Measurements from ENCODE around the gene TBC1D1.

Gene TBC1D1

DNA sequence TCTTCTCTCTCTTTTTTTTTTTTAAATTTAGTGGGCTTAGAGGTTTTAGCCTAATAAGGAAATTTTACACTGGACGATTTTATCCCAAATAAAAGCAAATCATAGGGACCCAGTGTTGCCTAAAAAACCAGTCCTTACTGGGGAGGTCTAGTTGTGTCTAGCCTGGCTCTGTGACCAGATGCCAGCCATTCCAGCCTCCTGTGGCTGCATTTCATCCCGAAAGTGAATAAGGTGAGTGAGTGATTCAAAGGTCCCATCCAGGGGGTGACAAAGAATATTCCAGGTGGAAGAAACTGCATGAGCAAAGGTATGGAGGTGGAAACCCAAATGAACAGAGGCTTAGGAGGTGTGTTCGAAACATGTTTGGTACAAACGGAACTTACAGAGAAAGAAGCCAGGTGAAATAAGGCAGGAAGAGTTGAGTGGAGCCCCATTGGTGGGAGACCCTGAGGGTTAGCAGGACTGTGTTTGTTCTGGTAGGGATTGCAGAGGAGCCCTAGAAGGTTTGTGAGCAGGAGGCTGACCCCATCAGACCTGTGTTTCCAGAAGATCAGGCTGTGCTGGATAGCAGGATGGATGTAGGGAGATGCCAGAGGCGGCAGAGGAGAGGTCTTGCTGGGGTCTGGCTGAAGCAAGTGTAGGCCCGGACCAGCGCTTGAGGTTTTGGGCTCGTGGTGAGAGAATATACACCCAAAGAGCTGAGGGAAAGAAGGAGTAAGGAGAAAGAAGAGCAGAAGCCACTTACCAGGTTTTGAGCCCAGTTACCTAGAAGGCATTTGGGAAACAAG, 100.9 kb downstream of the TBC1D1 start:
- TF ChIP-seq EZH2 (IDR thresholded peaks at IDR 0.05; ENCODE audit: borderline replicate concordance, low read length), result no peak
- TF ChIP-seq, protein P1, sequence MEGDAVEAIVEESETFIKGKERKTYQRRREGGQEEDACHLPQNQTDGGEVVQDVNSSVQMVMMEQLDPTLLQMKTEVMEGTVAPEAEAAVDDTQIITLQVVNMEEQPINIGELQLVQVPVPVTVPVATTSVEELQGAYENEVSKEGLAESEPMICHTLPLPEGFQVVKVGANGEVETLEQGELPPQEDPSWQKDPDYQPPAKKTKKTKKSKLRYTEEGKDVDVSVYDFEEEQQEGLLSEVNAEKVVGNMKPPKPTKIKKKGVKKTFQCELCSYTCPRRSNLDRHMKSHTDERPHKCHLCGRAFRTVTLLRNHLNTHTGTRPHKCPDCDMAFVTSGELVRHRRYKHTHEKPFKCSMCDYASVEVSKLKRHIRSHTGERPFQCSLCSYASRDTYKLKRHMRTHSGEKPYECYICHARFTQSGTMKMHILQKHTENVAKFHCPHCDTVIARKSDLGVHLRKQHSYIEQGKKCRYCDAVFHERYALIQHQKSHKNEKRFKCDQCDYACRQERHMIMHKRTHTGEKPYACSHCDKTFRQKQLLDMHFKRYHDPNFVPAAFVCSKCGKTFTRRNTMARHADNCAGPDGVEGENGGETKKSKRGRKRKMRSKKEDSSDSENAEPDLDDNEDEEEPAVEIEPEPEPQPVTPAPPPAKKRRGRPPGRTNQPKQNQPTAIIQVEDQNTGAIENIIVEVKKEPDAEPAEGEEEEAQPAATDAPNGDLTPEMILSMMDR (IDR thresholded peaks at IDR 0.05; ENCODE audit: low read length), result no peak
- H3K27ac ChIP-seq (ENCODE audit: low read depth, low read length, poor library complexity, severe bottlenecking), result peak overlapping the region; percentile 100
- H3K4me2 ChIP-seq (ENCODE audit: low read length), result peak overlapping the region; percentile 68
- peaks cover 74% of the 10 kb centered on the region for H3K79me2 ChIP-seq (ENCODE audit: insufficient read depth, low read length)
- H3K9me2 ChIP-seq (ENCODE audit: low read depth, low read length), result no peaks in the 10 kb centered on the region
- H3K4me3 ChIP-seq (ENCODE audit: low read depth, low read length, poor library complexity, severe bottlenecking), result peak overlapping the region; percentile 28
- no peaks in the 10 kb centered on the region for H3K9me3 ChIP-seq (ENCODE audit: low read length)
- peak overlapping the region; percentile 63 for H3K9ac ChIP-seq (ENCODE audit: low read length)
- no peak overlapping the region for H2AFZ ChIP-seq (ENCODE audit: low read length)
- H3F3A ChIP-seq (ENCODE audit: insufficient read depth, low read length), result 0 out of 2 replicates have a peak, but pooled peaks cover 9% of the 10 kb centered on the region
- peaks cover 37% of the 10 kb centered on the region for H3K36me3 ChIP-seq (ENCODE audit: insufficient read depth, low read length)
- H3K4me1 ChIP-seq (ENCODE audit: insufficient read depth, low read length, severe bottlenecking), result peaks cover 96% of the 10 kb centered on the region
- H3K27me3 ChIP-seq (ENCODE audit: insufficient read depth, low read length), result no peaks in the 10 kb centered on the region
- no peaks in the 10 kb centered on the region for H4K20me1 ChIP-seq (ENCODE audit: insufficient read depth, low read length)

DNA sequence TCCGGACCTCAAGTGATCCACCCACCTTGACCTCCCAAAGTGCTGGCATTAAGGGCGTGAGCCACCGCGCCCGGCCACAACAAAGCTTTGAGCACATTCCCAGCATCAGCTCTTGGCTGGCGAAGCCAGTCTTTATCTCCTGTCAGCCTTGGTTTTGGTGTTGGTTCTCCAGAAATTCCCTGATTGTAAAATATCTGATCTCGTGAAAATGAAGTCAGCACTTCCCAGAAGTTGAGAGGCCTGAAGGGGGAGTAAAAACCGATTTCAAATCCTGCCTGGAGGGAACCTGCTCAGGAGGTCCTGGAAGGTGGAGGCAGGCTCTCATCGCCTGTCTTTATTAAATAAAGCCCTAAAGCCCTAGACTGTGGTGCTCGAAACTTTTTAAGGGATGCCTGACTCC, 102.9 kb downstream of the TBC1D1 start:
- Histone ChIP-seq H3K79me2 (ENCODE audit: insufficient read depth, low read length) (peaks cover 76% of the 10 kb centered on the region), H3K4me2 (ENCODE audit: low read length) (peak overlapping the region; percentile 64)

DNA sequence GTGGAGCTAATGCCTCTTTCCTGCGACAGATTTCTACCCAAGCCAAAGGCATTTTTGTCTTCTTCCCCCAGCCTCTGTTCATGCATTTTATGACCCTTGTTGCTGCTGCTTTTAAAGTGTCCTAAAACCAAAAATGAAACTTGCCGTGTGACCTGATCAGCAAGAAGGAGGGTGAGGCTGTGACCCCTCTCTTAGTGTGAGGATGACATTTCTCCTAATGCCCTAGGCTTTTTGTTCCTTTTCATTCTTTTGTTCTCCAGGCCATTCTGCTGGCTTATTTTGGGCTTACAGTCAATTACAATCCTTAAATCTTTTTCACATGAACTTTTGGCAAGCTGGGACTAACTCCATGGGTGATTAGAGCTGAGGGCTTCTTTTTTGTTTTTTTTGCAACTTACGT, 103.7 kb downstream of the TBC1D1 start:
- H4K20me1 ChIP-seq (ENCODE audit: insufficient read depth, low read length), result no peaks in the 10 kb centered on the region
- peak overlapping the region; percentile 57 for H3K9ac ChIP-seq (ENCODE audit: low read length)
- H3K27ac ChIP-seq (ENCODE audit: low read depth, low read length, poor library complexity, severe bottlenecking), result peak overlapping the region; percentile 91
- TF ChIP-seq, protein P1 (IDR thresholded peaks at IDR 0.05; ENCODE audit: low read length), result no peak
- no peak for TF ChIP-seq EZH2 (IDR thresholded peaks at IDR 0.05; ENCODE audit: borderline replicate concordance, low read length)
- H3F3A ChIP-seq (ENCODE audit: insufficient read depth, low read length), result no peaks in the 10 kb centered on the region
- no peaks in the 10 kb centered on the region for H3K27me3 ChIP-seq (ENCODE audit: insufficient read depth, low read length)
- no peaks in the 10 kb centered on the region for H3K9me2 ChIP-seq (ENCODE audit: low read depth, low read length)
- no peak overlapping the region for H2AFZ ChIP-seq (ENCODE audit: low read length)
- peak overlapping the region; percentile 35 for H3K4me3 ChIP-seq (ENCODE audit: low read depth, low read length, poor library complexity, severe bottlenecking)
- peaks cover 96% of the 10 kb centered on the region for H3K4me1 ChIP-seq (ENCODE audit: insufficient read depth, low read length, severe bottlenecking)
- no peaks in the 10 kb centered on the region for H3K9me3 ChIP-seq (ENCODE audit: low read length)
- H3K36me3 ChIP-seq (ENCODE audit: insufficient read depth, low read length), result peaks cover 18% of the 10 kb centered on the region
- H3K79me2 ChIP-seq (ENCODE audit: insufficient read depth, low read length), result peaks cover 84% of the 10 kb centered on the region
- peak overlapping the region; percentile 64 for H3K4me2 ChIP-seq (ENCODE audit: low read length)

More for the DNA sequence above, 102.9 kb downstream of the TBC1D1 start:
- H3K9me3 ChIP-seq (ENCODE audit: low read length), result no peaks in the 10 kb centered on the region
- H3K4me1 ChIP-seq (ENCODE audit: insufficient read depth, low read length, severe bottlenecking), result peaks cover 96% of the 10 kb centered on the region
- H3K9me2 ChIP-seq (ENCODE audit: low read depth, low read length), result no peaks in the 10 kb centered on the region
- H3F3A ChIP-seq (ENCODE audit: insufficient read depth, low read length), result 0 out of 2 replicates have a peak, but pooled peaks cover 4% of the 10 kb centered on the region
- peak overlapping the region; percentile 35 for H3K4me3 ChIP-seq (ENCODE audit: low read depth, low read length, poor library complexity, severe bottlenecking)
- peaks cover 23% of the 10 kb centered on the region for H3K36me3 ChIP-seq (ENCODE audit: insufficient read depth, low read length)
- no peaks in the 10 kb centered on the region for H4K20me1 ChIP-seq (ENCODE audit: insufficient read depth, low read length)
- no peaks in the 10 kb centered on the region for H3K27me3 ChIP-seq (ENCODE audit: insufficient read depth, low read length)
- no peak overlapping the region for H2AFZ ChIP-seq (ENCODE audit: low read length)
- peak overlapping the region; percentile 91 for H3K27ac ChIP-seq (ENCODE audit: low read depth, low read length, poor library complexity, severe bottlenecking)
- TF ChIP-seq, protein P1 (IDR thresholded peaks at IDR 0.05; ENCODE audit: low read length), result no peak
- no peak for TF ChIP-seq EZH2 (IDR thresholded peaks at IDR 0.05; ENCODE audit: borderline replicate concordance, low read length)
- H3K9ac ChIP-seq (ENCODE audit: low read length), result peak overlapping the region; percentile 57; the same call in 1 of the 2 replicates
